GM21515 (cell line): Measurements from ENCODE around the gene HKDC1.
"Not testable (repeated sequence)": the region's sequence is repeated elsewhere in the genome, so short reads cannot be mapped to it uniquely, and the experiment has no call there.

Experiments used
- ATAC-seq: cut with Tn5 transposase; IDR thresholded peaks from one replicate; pipeline ENCODE4 v1.9.1; 2021; ENCODE audit not compliant: unreplicated experiment

Gene HKDC1

GRCh38 chr10:69278446-69278963, 58.4 kb downstream of the HKDC1 start, which contains the start of gene HK1:
Gene HK1 (plus strand): TSS chr10:69278496.
- no peak for ATAC-seq

GRCh38 chr10:69279110-69279509, 59.0 kb downstream of the HKDC1 start:
- ATAC-seq, result no peak

- ATAC-seq, result no peak
Observed at GRCh38 chr10:69281507-69282413, 61.6 kb downstream of the HKDC1 start.

GRCh38 chr10:69284402-69284801, 64.3 kb downstream of the HKDC1 start:
- ATAC-seq, result not testable (repeated sequence)

- no peak for ATAC-seq
Observed at GRCh38 chr10:69285699-69286098, 65.6 kb downstream of the HKDC1 start.

GRCh38 chr10:69287181-69287580, 67.0 kb downstream of the HKDC1 start:
- ATAC-seq, result no peak

GRCh38 chr10:69290993-69291392, 70.9 kb downstream of the HKDC1 start:
- ATAC-seq, result no peak

- no peak for ATAC-seq
Observed at GRCh38 chr10:69292459-69292858, 72.3 kb downstream of the HKDC1 start.

- no peak for ATAC-seq
Observed at GRCh38 chr10:69295027-69295636, 75.0 kb downstream of the HKDC1 start.

GRCh38 chr10:69303632-69304051, 83.5 kb downstream of the HKDC1 start:
- no peak for ATAC-seq

GRCh38 chr10:69306421-69306820, 86.3 kb downstream of the HKDC1 start:
- no peak for ATAC-seq

- ATAC-seq, result no peak
Observed at GRCh38 chr10:69307434-69307833, 87.3 kb downstream of the HKDC1 start.

GRCh38 chr10:69308304-69308703, 88.2 kb downstream of the HKDC1 start:
- not testable (repeated sequence) for ATAC-seq

- no peak for ATAC-seq
Observed at GRCh38 chr10:69311309-69311708, 91.2 kb downstream of the HKDC1 start.

GRCh38 chr10:69312528-69312927, 92.4 kb downstream of the HKDC1 start:
- ATAC-seq, result no peak

- no peak for ATAC-seq
Observed at GRCh38 chr10:69315100-69315542, 95.0 kb downstream of the HKDC1 start.

- no peak for ATAC-seq
Observed at GRCh38 chr10:69315610-69316312, 95.6 kb downstream of the HKDC1 start.

GRCh38 chr10:69316313-69317059, 96.4 kb downstream of the HKDC1 start:
- no peak for ATAC-seq
